Activated CD4-positive, CD25-positive, alpha-beta regulatory T cell treated with anti-CD3 and anti-CD28 coated beads, Interleukin-2, amount 50 U/mL, for 16 hours (primary cell): Measurements from ENCODE around the gene SPINK8.
"Not testable (repeated sequence)": the region's sequence is repeated elsewhere in the genome, so short reads cannot be mapped to it uniquely, and the experiment has no call there.

Experiments
- DNase-seq: peaks from one replicate; pipeline ENCODE4 v3.0.0-alpha.2; 2020; ENCODE audit warnings: low read depth, low spot score

SPINK8 gene

DNA sequence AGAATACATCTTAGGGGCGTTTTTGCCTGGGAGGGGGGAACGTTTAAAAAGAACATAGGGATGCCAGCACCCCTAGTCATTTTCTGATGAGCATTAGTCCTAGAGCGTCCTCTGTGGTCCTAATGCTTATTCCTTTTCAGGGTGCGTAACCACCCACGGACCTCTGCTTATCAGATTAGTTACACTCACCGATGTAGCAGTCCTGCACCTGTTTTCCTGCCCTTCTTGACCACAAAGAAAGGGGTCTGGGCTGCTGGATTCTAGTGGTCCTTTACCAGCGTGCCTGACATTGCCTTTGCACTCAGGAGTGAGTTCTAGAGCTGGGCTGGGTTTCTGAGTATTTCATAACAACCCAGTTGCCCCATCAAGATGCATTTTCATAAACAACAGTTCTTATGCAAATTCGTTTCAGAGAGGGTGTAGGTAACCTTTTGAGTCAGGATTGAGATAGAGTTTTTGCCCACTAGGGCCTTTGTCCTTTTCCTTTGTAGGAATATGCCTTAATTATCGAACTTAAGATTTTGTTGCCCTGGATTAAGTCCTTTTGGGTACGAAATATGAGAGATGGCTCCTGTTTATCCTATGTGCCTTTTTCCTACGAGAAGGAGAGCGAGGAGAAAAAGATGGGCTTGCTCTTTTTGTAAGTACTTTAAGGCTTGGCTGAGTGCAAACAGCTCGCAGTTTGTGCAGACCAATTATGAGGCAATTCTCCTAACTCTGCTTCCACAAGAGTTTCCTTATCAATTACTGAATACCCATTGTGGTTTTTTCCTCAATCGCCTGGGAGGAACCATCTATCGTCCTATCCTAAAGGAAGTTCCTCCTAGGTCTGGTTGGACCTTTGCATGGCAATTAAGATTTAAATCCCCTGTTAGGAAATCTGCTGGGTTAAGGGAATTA is at the start of gene SPINK8:
Gene SPINK8, minus strand, starts transcription at position 316 of the 900 bp plus-strand sequence. CDS start 5,320 bp downstream, outside the sequence.
- not testable (repeated sequence) for DNase-seq

DNA sequence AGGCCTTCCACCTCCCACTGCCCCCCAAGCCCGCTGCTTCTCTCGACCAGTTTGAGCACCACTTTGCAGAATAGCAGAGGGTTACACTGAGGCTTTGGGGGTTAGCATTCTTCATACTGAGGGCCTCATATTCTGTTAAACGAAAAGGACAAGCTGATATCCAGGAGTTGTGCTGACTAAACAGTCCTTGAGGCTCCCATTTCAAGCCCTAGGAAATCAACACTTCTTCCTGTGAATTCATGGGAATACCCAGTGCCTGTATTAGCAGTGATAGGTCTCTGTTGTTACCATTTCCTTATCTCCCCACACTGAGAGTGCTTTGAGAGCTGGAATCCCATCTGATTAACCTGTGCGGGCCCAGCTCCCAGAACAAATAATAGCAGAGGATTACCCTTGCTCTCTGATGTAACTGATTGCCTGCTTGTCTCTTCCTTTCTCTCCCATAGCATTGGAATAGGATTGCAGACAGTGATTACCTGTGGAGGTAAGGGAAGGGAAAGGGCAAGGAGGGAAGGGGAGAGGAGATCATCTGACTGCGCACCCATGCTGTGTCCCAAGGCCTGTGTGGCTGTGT is 39.5 kb upstream of the SPINK8 start:
- DNase-seq: no peak

DNA sequence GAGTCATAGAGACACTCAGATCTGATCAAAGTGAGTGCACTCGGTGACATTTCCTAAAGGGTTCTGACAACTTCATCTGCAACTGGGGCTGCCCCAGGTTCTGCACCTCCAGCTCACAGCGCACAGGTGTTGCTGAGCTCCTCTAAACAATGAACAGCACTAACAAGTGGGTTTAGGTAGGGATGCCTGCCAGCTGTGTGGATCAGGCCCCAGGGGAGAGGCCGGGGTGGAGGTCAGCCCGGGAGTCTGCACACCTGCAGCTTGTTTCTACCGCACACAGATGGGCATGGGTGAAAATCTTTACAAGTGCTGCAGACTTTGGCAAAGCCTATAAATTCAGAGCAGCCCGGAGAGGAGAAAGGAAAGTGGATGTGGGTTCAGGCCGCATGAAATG is 38.9 kb upstream of the SPINK8 start:
- DNase-seq: no peak

DNA sequence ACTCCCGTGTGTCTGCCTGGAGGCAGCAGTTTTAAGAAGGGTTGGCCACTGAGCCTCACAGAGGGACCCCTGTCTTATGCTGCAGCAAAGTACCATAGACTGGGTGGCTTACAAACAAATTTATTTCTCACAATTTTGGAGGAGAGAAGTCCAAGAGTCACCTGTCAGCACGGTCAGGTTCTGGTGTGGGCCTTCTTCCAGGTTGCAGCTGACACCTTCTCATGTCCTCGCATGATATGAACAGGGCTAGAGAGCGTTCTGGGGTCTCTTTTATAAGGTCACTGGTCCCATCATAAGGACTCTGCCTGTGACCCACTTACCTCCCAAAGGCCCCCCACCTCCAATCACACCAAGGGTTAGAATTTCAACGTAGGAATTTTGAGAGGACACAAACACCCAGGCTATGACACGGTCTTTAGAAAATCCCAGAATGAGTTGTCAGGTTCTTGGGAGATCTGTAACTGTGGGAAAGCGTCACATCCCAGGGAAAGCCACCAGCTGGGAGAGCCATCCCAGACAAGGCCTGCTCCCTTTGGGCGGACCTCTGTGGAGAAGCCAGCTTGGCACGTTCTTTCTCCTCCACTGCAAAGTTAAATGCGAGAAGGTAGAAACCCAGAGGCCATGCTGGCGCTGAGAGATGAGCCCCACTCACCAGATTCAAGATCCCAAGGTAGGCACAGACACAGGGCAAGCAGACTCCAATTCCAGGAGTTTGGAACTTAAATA is 38.4 kb upstream of the SPINK8 start, which contains the start of gene FBXW12:
Gene FBXW12, plus strand, starts transcription at position 569 of the 726 bp plus-strand sequence. CDS start 549 bp downstream, outside the sequence.
- no peak for DNase-seq

DNA sequence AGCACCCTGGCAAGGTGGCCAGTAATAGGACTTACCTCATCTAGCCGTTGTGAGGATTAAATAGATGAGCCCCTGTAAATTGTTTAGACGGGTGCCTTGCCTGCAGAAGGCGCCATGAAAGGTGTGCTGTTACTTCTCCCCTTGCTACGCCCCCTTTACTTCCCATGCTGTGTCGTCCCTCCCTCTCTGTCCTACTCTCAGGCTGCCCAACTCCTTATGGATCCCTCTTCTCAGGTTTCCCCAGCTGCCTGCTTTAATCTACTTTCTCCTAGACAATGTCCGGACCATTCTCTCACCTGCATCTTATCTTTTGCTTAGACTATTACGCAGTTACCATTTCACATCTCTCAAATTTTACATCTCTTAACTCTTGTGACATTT is 36.9 kb upstream of the SPINK8 start:
- no peak for DNase-seq

DNA sequence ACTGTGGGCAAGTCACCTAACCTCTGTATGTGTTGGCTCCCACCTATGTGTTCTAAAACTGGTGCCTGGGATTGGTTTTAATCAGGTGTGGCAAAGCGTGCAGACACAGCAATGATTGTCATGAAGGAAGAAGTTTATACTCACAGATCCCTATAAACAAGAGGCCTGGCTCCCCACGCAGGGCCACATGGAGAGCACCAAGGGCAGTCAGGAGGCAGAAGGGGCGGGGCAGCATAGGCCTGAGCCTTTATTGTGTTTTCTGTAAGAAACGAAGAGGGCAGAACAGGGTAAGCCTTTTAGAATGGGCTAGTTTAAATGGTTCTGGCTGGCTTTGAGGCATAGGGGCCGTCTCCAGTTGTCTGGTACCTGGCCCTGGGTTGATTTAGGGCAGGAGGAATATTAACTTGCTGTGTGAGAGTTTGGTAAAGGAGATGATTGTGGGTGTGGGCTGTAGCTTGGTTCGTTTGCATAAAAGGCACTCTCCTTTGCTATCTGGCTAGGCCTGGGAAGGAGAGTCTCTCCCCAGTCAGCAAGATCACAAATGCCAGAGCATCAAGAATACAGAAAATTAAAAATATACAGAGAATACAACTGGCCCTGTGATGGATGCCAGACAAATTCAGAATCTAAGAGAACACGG is 36.4 kb upstream of the SPINK8 start:
- DNase-seq: no peak

DNA sequence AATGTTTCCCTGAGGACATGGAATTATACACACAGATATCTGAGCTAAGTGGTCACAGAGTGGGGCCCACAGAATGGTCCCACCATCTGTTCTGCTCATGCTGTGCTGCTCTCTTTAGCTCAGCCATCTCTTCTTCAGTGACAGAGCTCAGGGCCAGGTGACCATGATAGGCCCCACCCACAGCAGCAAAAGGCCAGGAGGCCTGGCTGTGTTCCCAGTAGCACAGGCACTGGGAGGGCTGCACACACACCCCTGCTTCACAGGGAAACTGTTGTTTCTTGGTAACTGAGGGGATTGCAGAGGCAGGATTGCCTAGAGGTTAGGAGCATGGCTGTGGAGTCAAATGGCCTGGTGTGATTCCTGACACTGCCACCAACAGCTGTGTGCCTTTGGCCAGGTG is 33.7 kb upstream of the SPINK8 start:
- no peak for DNase-seq

DNA sequence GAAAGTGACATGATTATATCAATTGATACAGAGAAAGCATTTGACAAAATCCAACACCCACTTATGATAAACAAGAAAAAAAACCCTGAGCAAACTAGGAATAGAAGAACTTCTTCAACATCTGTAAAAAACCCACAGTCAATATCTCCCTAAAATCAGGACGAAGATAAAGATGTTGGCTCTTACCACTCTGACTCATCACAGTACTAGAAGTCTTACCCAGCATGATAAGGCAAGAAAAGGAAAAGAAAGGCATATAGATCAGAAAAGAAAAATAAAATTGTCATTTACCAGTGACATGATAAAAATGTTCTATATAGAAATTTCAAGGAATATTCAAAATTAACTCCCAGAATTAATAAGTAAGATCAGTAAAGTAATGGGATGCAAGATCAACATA is 31.4 kb upstream of the SPINK8 start:
- DNase-seq: no peak

DNA sequence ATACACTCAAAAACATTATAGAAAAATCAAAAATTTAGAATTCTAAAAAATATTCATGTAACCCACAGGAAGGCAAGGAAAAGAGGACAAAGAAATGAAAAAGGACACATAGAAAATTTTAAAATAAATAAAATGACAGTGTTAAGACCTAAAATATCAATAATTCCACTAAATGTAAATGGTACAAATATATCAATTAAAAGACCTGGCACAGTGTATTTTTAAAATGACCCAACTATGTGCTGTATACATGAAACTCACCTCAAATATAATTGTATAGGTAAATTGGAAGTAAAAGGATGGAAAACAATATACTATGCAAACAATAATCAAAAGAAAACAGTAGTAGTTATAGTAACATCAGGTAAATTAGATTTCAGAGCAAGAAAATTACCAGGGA is 28.5 kb upstream of the SPINK8 start:
- no peak for DNase-seq

DNA sequence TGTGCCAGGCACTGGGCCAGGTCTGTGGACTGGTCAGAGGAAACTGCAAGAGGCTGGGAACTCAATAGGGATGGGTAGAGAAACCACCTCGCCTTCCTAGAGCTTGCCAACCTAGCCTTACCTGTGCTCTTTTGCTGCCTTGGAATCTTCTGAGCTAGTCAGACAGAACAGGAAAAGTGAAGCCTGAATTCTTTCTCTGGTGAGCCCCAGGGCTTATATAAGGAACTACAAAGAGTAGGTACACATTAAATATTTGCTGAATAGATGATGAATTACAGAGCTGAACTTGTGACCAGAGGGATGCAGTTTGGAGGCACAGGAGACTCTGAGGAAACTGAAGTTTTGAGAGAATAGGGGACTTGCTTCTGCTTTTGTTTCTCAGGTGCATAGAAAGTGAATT is 23.0 kb upstream of the SPINK8 start:
- no peak for DNase-seq

DNA sequence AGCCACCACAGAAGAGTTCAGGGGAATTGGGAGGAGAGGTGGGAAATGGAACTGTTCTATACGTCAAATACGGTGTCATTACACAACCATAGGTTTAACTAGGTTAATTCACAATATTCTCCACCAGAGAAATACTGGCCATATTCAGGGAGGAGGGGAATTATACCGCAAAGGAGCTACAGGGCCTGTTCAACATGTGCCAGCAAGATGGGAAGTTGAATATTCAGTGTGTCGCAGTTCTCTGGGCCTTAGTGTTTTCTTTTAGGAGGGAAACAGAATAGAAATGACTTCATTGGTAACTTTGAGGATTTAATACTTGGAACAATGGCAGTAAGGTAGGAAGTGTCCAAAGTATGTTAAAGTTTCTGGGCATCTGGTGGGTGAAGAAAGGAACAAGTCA is 20.5 kb upstream of the SPINK8 start:
- DNase-seq: no peak

DNA sequence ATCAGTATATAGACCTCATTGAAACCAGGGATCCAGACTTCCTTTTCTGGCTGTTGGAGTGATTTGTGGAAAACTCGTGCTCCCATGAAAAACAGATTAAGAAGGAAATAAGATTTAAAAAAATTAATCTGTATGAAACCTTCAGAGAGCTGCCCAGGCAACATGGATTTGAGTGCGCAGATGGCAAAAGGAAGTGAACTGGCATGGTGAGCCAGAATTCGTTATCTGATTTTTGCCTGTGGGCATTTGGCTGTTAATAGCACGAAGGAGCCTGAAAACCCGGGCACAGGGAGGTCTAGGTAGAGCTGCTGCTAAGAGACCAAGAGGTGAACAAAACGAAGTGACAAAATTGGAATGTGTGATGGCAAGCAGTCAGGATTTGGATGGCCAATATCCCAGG is 19.1 kb upstream of the SPINK8 start:
- no peak for DNase-seq

DNA sequence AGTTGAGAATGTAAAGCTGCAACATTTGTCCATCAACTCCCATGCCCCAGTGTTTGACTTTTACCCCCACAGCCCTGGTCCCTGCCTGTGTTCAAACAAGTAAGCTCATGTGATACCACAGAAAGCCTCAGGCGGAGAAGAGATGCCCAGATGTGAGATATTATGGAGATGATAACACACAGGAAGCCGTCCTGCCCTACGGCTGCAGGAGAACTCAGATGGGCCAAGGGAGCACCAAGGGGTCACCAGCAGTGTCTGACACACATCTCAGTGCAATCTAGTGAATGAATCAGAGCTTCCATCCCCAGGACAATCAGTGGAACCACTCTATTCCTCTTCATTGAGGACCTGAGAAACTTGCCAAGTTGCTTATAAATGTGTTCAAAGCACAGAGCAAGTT is 14.0 kb upstream of the SPINK8 start:
- no peak for DNase-seq

DNA sequence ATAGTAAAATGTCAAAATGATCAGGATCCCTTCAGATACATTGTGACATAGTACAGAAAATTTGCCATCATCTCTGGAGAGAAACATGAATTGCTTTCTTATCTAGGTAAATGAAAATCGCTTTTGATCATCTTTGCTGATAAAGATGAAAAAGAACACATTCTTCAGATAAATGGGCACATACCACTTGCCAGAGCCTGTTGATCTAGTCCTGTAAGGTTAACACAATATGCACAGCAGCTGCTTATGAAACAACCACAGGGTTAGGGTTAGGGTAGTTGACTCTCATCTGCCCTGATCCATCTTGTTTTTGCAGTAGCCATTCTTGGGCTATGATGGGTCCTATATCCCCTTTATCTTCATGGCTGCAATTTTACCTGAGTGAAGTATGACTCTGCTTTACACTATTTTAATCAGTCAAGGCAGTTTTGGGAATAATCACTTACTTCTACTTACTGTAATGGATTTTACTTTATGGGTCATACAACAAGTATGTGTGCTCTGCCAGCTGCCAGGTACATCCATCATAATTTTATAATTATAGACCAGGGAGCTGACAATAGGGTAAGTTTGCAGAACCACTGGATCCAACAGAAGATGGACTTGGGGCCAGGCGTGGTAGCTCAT is 12.6 kb upstream of the SPINK8 start:
- no peak for DNase-seq

DNA sequence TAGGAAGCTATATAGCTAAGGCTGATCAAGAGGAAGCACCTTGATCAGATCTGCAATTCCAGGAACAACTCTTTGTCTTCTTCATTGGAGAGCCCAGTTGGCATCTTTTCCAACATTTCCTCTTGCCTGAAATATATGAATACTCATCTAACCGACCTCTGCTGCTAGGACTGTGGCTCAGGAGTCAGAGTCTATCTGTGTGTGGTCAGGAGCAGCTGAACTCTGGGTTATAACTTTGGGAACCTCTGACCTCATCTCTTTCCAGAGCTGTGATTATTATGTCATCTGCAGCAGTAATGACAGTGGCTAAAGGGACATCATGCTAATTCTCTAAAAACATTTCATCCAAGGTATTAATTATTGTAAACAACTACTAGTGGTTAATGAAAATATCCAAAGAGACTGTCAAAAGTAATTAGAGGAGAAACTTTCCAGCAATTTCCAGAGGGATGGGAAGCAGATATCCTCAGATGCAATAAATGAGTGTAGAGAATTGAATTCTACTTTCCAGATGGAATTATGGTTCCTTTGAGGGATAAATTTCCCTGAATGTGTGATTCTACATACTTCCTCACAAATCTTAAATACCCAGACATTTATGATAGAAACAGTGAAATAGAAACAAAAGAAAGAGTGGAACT is 11.5 kb upstream of the SPINK8 start:
- DNase-seq: no peak

DNA sequence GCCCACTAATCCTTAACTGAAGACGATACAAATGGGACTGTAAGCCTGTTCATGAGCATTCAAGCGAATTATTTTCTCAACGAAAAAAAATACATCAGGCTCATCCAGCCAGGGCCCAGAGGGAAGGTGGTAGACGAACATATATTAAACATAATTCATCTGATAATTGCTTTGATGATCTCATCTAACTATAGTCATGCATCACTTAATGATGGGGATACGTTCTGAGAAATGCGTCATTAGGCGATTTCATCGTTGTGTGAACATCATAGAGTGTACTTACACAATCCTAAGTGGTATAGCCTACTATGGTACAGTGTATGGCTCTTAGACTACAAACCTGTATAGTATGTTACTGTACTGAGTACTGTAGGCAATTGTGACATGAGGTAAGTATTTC is 10.0 kb upstream of the SPINK8 start:
- DNase-seq: no peak

DNA sequence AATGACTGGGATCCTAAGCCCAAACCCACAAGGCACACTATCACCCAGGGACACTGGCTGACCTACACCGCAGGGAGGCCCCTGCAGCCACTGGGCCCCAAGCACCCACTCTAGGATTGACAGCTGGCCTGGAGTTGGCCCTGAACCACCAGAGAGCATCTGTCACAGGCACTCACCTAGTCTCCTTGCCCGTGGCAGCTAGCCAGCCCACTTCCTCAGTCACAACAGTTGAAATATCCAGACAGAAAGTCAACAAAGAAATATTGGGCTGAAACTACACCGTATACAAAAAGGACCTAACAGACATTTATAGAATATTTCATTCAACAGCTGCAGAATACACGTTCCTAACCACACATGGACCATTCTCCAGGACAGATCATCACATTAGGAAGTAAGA is 5.2 kb upstream of the SPINK8 start:
- no peak for DNase-seq

DNA sequence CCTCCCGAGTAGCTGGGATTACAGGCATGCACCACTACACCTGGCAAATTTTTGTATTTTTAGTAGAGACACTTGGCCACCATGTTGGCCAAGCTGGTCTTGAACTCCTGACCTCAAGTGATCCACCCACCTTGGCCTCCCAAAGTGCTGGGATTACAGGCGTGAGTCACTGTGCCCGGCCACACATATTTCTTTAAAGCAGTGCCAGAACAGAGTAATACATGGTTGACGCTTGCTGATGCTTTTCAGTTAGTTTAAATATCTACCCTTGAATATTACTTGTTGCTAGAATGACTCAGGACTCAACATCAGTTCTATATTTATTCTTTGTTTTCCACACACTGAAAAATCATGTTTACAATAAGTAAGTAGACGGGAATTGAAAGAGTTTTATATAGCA is 4.1 kb upstream of the SPINK8 start:
- not testable (repeated sequence) for DNase-seq

DNA sequence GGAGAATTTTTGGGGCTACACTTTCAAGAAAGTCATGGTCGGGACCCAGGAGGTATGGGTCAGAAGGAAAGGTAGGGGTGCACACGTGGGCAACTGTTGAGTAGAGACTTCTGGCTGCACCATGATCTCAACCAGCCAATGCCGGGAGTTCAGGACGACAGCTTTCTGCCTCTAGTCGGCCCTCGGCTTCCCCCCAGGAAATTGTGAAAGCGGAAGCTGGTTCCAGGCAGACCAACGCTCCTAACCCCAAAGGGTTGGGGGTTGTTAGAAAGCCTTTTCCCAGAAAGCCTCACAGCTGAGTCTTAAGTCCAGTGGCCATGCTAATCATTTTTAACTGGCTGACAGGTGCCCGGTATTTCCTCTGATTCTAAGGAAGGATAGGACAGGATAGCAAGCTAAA is 1.8 kb upstream of the SPINK8 start:
- DNase-seq: not testable (repeated sequence)

DNA sequence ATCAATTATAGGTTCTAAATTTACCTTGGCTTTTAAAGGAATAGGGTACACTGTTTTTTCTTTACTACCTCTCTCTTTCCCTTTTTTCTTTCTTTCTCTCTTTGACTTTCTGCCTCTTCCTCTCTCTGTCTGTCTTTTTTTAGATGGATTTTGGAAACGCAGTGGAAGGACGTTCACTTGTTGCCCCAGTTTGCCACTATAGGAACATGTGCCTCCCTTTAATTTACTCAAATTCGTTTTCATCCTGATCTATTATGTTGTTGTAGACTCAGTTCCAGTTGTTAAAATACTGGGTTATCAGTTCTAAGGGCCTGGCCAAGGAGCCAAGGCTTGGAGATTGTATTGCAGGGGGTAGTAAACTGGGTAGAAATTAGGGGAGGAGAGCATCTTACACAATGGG is 1.1 kb upstream of the SPINK8 start:
- no peak for DNase-seq
